COLO668 (cell line): ENCODE data around the gene HYOU1.
"Not testable (repeated sequence)": the region's sequence is repeated elsewhere in the genome, so short reads cannot be mapped to it uniquely, and the experiment has no call there.

Source experiments
- DNase-seq: peaks from one replicate; lab custom pipeline; 2025; ENCODE audit not compliant: unreplicated experiment; lab: John Stamatoyannopoulos, UW

HYOU1 gene

DNA sequence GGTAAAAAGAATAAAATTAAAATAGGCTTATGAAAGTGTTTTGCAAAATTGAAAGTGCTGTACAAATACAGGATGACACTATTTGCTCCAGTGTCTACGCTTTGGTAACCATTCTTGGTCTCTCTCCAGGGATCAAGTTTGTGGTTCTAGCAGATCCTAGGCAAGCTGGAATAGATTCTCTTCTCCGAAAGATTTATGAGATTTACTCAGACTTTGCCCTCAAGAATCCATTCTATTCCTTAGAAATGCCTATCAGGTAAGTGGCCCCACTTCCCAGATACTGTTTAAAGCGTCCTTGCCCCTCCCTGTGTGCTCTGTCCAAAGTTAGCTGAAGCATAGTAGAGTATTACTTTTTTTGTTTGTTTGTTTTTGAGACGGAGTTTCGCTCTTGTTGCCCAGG lies 35.4 kb downstream of the HYOU1 start:
- DNase-seq: no peak

DNA sequence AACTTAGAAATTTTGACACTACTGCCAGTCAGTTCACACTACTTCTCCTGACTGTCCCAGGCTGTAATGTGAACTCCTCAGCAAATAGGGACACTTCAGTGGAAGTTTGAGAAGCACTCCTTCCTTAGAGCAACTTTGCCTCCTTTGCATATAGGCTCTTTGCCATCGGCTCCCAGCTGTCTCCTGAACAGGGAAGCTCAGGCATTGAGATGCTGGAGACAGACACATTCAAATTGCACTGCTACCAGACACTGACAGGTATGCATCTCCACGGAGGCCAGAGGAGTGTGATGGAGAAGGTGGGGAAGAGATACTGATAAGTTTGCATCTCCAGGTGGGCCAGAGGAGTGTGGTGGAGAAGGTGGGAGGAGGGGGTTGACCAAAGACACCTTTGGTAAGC lies 37.0 kb downstream of the HYOU1 start:
- no peak for DNase-seq

DNA sequence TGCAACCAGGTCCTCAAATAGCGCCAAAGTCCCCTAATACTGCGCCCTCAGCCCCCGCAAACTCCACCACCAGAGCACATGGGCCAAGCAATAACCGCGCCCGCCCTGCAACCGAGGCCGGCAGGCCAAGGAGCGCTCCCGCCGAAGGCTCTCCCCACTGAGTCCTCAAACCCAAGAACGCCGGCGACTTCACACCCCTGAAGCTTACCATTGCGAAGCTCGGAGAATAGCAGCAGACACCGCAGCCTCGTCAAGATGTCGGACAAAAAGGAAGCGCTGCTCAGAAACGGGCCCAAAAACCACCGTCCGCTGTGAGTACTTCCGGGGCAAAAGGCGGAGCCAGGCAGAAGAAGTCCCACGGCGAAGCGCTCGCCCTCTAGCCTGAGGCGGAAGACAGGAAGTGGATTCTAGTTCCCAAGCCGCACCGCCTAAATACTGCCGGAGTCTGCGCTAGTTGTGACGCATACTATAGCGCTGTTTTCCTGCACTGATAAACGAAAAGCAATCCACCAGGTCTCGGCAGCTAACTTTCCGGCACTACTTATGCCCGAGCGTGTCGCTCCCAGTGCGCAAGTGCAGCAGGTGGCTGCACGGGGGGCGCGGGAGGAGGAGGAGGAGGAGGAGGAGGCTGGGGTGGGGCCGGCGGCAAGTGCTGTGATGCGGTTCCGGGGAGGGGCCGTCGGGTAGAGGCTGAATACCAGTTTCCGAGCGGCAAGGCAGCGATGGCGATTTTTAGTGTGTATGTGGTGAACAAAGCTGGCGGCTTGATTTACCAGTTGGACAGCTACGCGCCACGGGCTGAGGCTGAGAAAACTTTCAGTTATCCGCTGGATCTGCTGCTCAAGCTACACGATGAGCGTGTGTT lies 38.7 kb downstream of the HYOU1 start, which contains the start of the genes RPS25 and TRAPPC4:
Gene RPS25 (minus strand): TSS at position 270 of the 865 bp plus-strand sequence. CDS start 59 bp downstream, at position 211.
Gene TRAPPC4 (plus strand): TSS at position 693 of the 865 bp plus-strand sequence. CDS start 30 bp downstream, at position 723.
- peak; percentile 95 for DNase-seq

DNA sequence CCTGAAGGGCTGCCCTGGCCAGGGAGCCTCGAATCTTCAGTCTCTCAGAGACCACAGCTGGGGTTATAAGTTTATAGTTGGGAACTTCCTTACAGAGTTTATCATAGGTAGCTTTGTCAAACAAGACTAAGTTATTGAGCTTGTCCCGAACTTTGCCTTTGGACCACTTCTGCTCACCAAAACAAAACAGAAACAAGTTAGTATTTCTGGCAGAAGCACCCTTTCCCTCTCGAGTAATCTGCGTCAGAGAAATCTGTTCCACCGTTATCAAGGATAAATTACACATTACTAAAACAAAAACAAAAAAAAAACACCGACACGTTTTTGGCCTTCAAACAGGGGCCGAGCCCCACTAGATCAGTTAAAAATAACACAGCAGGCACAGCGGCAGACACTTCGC lies 39.6 kb downstream of the HYOU1 start:
- not testable (repeated sequence) for DNase-seq

DNA sequence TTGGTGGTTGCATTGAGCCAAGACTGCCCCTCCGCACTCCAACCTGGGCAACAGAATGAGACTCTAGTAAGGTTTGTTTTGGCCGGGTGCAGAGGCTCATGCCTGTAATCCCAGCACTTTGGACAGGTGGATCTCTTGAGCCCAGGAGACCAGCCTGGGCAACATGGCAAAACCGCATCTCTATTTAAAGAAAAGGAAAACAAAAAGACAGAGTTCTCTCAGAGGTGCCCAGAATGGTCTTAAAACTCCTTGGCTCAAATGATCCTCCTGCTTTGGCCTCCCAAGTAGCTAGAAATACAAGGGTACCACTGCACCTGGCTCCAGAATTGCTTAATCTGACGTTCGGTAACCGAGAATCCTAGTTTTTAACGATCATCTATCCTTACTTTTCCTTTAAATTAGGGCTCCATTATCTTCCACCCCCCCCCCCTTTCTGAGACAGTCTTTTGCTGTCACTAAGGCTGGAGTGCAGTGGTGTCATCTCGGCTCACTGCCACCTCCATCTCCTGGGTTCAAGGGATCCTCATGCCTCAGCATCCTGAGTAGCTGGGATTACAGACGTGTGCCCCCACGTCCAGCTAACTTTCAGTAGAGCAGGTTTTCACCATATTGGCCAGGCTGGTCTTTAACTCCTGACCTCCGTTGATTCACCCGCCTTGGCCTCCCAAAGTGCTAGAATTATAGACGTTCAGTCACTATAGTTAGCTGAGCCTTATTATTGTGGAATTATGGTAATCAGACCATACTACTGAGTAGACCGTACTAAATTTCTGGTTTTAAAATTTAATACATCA lies 40.6 kb downstream of the HYOU1 start:
- no peak for DNase-seq

DNA sequence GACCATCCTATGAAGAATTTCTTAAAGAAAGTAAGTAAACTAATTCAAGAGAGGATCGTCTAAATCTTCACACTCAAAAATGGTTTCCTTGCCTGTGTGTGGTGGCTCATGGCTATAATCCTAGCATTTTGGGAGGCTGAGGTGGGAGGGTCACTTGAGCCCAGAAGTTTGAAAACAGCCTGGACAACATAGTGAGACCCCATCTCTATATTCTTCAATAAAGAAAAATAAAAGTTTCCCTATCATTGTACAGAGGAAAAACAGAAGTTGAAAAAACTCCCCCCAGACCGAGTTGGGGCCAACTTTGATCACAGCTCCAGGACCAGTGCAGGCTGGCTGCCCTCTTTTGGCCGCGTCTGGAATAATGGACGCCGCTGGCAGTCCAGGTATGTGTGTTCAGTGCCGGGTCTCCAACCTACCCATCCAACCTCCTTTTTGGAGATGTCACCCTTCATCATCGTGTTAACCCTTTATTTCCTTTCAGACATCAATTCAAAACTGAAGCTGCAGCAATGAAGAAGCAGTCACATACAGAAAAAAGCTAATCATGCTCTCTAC lies 41.9 kb downstream of the HYOU1 start:
- no peak for DNase-seq

DNA sequence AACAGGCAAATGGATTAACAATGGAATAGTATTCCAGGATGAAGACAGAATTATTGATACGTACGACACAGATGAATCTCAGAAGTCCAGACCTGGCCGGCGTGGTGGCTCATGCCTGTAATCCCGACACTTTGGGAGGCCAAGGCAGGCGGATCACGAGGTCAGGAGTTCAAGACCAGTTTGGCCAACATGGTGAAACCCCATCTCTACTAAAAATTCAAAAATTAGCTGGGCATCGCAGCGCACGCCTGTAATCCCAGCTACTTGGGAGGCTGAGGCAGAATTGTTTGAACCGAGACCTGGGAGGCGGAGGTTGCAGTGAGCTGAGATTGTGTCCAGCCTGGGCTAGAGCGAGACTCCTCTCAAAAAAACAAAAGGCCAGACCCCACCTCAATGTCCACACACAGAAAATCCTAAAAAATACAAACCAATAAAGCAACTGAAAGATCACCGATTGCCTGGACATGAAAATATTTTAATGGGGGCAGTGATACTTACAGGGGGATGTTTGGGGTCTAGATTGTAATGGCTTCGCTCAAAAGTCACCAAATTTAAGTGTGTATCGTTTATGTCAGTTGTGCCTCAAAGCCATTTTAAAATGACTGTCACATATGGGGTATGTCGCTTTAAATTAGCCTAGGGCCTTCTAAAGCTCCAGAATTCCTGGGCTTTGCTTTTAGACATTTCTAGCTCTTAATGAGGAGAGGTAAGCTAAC lies 42.6 kb downstream of the HYOU1 start:
- DNase-seq: no peak

DNA sequence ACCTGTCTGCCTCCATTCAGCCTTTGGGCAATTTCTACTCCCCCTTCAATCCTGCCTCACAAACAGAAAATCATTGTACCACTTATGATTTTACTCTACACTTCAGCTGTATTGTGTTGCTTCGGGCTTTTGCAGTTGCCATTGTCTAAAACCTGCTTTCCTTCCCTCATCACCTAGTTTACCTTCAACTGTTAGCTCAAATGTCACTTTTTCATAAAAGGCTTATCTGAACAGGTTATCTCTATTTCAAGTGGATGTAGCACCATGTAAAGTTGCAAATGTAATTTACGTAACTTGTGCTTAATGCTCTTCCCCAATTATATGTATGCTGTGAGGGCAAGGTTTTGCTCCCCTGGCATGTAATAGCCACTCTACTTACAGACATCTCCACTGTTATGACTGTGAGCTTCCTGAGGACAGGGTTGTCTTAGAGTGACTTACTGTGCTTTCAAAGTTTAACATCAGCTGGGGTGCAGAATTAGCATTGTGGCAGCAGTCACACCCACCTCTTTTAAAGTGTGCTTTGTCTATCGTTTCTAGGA lies 44.3 kb downstream of the HYOU1 start:
- no peak for DNase-seq

DNA sequence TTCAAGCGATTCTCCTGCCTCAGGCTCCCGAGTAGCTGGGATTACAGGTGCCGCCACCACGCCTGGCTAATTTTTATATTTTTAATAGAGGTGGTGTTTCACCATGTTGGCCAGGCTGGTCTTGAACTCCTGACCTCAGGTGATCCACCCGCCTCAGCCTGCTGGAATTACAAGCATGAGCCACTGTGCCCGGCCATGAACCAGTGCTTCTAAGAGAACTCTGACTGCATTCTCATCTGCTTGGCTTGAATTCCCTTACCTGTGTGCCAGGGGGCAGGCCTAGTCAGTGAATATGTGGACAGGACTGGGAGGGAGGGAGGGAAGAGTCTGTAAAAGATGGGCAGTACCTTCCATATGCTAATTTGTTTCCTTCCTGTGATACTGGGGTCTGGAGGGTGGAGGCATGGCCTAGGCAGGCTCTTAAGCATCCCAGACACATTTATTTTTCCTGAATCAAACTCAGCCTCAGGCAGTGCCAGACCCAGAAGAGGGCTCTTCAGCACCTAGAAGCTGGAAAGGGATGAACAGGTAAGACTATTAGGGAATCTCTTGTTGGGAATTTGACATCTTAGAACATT lies 45.4 kb downstream of the HYOU1 start:
- DNase-seq: no peak

DNA sequence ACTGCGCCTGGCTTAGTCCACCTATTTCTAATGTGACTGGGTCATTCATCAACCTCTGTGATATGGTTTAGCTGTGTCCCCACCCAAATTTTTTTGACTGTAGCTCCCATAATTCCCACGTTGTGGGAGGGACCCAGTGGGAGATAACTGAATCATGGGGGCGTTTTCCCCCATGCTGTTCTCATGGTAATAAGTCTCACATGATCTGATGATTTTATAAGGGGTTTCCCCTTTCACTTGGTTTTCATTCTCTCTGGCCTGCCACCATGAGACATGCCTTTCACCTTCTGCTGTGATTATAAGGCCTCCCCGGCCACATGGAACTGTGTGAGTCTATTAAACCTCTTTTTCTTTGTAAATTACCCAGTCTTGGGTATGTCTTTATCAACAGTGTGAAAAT lies 50.3 kb downstream of the HYOU1 start:
- no peak for DNase-seq

DNA sequence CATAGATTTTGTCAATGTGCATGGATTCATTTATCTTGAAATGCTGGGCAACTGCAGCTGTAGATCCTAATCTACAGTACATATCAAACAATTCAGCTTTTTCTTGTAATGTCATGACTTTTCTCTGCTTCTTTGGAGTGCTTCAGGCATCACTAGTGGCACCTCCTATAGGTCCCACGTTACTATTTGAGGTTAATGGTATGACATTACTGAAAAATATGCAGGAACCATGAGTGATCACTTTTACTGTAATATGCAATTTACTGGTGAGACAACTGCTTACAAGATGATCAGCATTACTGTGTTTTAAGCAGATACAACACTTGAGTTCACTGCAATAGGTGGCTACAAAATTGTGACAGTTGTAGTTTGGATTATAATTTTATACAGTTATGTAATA lies 56.1 kb downstream of the HYOU1 start:
- no peak for DNase-seq

DNA sequence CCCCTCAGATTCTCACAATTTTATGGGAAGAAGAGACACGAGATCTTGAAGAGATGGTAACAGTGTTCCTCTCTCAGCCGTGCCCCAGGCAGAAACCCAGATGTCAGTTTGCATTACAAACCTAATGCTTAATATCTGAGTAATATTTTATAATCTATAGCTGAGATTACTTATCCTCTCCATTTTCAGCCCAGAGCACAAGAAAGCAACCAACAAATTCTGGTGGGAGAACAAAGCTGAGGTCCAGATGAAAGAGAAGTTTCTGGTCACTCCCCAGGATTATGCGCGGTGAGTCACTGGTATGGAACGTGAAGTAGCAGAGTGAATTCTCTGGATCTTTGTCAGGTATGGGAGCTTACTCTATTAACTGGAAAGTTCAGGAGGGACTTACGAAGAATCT lies 58.2 kb downstream of the HYOU1 start:
- peak; percentile 6 for DNase-seq

DNA sequence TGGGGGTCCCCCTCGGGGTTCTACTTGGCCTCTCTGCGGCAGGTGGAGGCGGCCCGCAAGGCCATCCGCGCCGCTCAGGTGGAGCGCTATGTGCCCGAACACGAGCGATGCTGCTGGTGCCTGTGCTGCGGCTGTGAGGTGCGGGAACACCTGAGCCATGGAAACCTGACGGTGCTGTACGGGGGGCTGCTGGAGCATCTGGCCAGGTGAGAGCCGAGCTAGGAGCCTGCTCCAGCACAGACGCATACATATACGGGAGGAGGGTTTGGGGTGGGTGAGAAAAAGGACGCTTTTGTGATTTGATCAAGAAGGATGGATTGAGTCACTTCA lies 58.7 kb downstream of the HYOU1 start:
- DNase-seq: peak; percentile 42

DNA sequence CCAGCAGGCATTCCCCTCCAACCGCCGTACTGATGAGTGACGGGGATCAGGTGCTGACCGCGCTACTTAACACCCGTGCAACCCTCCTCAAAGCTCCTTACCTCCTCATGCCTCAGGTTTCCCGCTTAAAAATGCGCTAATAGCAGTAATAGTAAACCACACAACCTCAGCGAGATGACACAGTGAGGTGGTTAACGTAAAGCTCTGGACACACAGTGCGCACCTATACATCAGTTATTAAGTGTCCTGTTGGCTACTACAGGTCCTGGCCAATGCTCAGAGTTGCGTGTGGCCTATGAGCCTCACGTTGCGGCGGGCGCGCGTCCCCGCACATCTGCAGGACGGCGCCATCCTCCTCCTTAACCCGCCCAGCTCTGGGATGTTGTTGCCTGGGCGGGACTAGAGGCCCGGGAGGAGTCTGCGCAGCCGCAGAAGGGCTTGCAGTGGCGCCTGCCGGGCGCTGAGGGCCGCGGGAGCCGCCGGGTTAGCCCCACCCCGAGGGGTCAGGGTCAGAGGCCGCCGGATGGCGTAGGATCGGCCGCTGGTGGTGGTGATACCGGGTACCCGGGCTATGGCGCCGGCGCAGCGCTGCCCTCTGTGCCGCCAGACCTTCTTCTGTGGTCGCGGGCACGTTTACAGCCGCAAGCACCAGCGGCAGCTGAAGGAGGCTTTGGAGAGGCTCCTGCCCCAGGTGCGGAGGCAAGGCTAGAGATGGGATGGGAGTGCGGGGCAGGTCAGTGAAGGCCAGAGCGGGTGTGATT lies 59.2 kb downstream of the HYOU1 start, which contains the start of gene CENATAC:
Gene CENATAC (plus strand): TSS at position 512 of the 761 bp plus-strand sequence. CDS start 60 bp downstream, at position 572.
- DNase-seq: peak; percentile 92

DNA sequence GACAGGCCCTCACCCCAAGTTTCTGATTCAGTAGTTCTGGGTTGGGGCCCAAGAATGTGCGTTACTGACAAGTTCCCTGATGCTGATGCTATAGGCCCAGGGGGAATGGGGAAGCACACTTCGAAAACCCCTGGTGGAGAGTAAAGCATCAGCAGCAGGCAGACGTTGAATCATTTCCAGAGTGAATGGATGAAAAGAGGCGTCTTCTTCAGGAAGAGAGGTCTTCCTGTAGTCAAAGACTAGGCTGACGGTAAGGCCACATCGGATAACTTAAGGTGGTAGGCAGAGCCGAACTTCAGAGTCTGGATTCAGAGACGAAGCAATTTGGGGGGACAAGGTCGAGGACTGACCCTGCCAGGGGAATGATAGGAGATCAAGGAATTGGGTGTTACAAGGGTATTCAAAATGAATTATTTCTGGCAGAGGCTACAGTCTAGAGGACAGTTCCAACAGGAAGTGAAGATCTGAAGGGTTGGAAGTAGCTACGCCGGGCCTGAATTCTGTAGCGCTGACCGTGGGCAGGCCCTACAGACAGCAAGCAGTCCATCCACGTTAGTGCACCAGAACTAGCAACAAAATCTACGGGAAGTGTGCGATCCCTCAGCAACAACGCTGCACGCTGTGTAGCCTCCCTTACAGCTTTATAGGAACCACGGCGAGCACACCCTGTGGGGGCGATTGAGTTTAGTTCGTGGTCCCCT lies 59.9 kb downstream of the HYOU1 start:
- DNase-seq: peak; percentile 34
